ENCODE data around the gene MTREX. TPM values are rescaled to one million over a fixed set of nuclear protein-coding genes. Genes with fewer than 3 reads are reported as not detected.

The MTREX gene
- polyA plus RNA-seq, 1 experiment = 61.7 TPM

GRCh38 chr5:55286411-55286933 is 21.3 kb upstream of the MTREX start:
- Histone ChIP-seq H3K4me3 (ENCODE audit: low read depth, low read length) (no peak overlapping the region), H3K27ac (ENCODE audit: low read depth, low read length) (no peak overlapping the region), H3K9me3 (ENCODE audit: control insufficient read depth, insufficient read depth, low read length) (no peaks in the 10 kb centered on the region), H3K27me3 (ENCODE audit: control insufficient read depth, insufficient read depth, low read length) (no peaks in the 10 kb centered on the region)
- DNase-seq (ENCODE audit: low read depth, low spot score) = no peak
- POLR2A ChIA-PET = no interaction called here
- TF ChIP-seq, protein P1, sequence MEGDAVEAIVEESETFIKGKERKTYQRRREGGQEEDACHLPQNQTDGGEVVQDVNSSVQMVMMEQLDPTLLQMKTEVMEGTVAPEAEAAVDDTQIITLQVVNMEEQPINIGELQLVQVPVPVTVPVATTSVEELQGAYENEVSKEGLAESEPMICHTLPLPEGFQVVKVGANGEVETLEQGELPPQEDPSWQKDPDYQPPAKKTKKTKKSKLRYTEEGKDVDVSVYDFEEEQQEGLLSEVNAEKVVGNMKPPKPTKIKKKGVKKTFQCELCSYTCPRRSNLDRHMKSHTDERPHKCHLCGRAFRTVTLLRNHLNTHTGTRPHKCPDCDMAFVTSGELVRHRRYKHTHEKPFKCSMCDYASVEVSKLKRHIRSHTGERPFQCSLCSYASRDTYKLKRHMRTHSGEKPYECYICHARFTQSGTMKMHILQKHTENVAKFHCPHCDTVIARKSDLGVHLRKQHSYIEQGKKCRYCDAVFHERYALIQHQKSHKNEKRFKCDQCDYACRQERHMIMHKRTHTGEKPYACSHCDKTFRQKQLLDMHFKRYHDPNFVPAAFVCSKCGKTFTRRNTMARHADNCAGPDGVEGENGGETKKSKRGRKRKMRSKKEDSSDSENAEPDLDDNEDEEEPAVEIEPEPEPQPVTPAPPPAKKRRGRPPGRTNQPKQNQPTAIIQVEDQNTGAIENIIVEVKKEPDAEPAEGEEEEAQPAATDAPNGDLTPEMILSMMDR (IDR thresholded peaks at IDR 0.05; ENCODE audit: low read depth, low read length) = no peak
- CTCF ChIA-PET = no interaction called here

DNA sequence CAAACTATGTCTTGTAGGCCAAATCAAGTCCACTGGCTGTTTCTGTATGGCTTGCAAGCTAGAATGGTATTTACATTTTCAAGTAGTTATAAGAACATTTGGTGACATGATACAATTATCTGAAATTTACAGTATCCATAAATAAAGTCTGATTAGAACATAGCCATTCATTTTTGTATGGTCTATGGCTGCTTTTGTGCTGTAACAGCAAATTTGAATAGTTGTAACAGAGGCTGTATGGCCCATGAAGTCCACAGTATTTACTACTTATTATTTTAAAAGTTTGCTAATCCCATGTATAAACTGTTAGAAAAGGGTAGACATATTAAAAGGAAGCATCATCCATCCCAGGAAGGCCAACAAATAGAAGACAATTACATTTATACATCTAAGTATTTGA is 18.0 kb upstream of the MTREX start:
- Histone ChIP-seq H3K27me3 (ENCODE audit: control insufficient read depth, insufficient read depth, low read length) (no peaks in the 10 kb centered on the region), H3K4me3 (ENCODE audit: low read depth, low read length) (no peak overlapping the region), H3K27ac (ENCODE audit: low read depth, low read length) (no peak overlapping the region), H3K9me3 (ENCODE audit: control insufficient read depth, insufficient read depth, low read length) (0 out of 2 replicates have a peak, but pooled peaks cover under 1% of the 10 kb centered on the region)
- ChIA-PET CTCF (no interaction called here), POLR2A (no interaction called here)
- TF ChIP-seq, protein P1 (IDR thresholded peaks at IDR 0.05; ENCODE audit: low read depth, low read length) = no peak
- no peak for DNase-seq (ENCODE audit: low read depth, low spot score)

GRCh38 chr5:55290991-55291390 is 16.8 kb upstream of the MTREX start:
- CTCF ChIA-PET = no interaction called here
- Histone ChIP-seq H3K4me3 (ENCODE audit: low read depth, low read length) (no peak overlapping the region), H3K27me3 (ENCODE audit: control insufficient read depth, insufficient read depth, low read length) (no peaks in the 10 kb centered on the region), H3K9me3 (ENCODE audit: control insufficient read depth, insufficient read depth, low read length) (0 out of 2 replicates have a peak, but pooled peaks cover 2% of the 10 kb centered on the region), H3K27ac (ENCODE audit: low read depth, low read length) (no peak overlapping the region)
- POLR2A ChIA-PET = no interaction called here
- DNase-seq (ENCODE audit: low read depth, low spot score) = no peak
- TF ChIP-seq, protein P1 (IDR thresholded peaks at IDR 0.05; ENCODE audit: low read depth, low read length) = no peak

GRCh38 chr5:55294935-55295334 is 12.9 kb upstream of the MTREX start:
- Histone ChIP-seq H3K27me3 (ENCODE audit: control insufficient read depth, insufficient read depth, low read length) (no peaks in the 10 kb centered on the region), H3K27ac (ENCODE audit: low read depth, low read length) (no peak overlapping the region), H3K9me3 (ENCODE audit: control insufficient read depth, insufficient read depth, low read length) (peaks cover 2% of the 10 kb centered on the region; the same call in 1 of the 2 replicates), H3K4me3 (ENCODE audit: low read depth, low read length) (no peak overlapping the region)
- CTCF ChIA-PET = no interaction called here
- TF ChIP-seq, protein P1 (IDR thresholded peaks at IDR 0.05; ENCODE audit: low read depth, low read length) = no peak
- POLR2A ChIA-PET = no interaction called here
- no peak for DNase-seq (ENCODE audit: low read depth, low spot score)

DNA sequence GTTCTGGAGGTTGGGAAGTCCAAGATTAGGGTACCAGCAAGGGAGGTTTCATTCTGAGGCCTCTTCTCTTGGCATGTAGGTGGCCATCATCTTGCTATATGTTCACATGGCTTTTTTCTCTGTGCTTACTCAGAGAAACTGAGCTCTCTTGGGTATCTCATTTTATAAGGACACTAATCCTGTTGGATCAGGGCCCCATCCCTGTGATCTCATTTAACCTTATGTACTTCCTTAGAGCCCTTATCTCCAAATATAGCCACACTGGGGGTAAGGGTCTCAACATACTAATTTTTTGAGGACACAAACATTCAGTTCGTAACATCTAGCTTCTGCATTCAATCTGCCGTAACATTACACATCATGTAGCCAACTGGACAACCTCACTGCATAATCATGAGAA is 6.9 kb upstream of the MTREX start:
- Histone ChIP-seq H3K27me3 (ENCODE audit: control insufficient read depth, insufficient read depth, low read length) (no peaks in the 10 kb centered on the region), H3K9me3 (ENCODE audit: control insufficient read depth, insufficient read depth, low read length) (peaks cover 8% of the 10 kb centered on the region; the same call in 1 of the 2 replicates), H3K27ac (ENCODE audit: low read depth, low read length) (no peak overlapping the region), H3K4me3 (ENCODE audit: low read depth, low read length) (no peak overlapping the region)
- CTCF ChIA-PET = interaction anchor here (1.4 kb wide), 1 partner anchor 391 kb away, joined by 3 read pairs; no protein-coding TSS in a partner anchor
- POLR2A ChIA-PET = no interaction called here
- TF ChIP-seq, protein P1 (IDR thresholded peaks at IDR 0.05; ENCODE audit: low read depth, low read length) = no peak
- DNase-seq (ENCODE audit: low read depth, low spot score) = no peak
